ENCODE measurements around the gene DCUN1D4.

DNA sequence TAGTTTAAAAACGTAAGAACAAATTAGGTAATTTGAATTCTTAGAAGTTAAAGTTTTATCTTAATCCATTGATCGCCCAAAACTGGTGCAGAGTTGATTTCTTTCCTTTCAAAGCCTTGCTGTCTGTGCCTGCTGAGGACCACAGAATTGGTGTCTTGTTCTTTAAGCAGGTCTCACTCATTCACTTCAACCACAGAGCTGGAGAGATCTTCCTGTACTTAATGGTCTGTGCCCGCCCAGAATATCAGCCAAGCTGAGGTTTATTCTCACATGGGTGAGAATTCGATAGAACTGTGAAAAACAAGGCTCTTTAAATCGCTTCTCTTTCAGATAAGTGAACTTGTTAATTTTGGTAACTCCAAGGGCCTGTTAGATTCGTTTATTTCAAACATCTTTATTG is 31.6 kb downstream of the DCUN1D4 start:
- TF ChIP-seq POLR2AphosphoS5 (IDR thresholded peaks at IDR 0.05; ENCODE audit: low read depth, low read length): no peak
- TF ChIP-seq, protein P1, sequence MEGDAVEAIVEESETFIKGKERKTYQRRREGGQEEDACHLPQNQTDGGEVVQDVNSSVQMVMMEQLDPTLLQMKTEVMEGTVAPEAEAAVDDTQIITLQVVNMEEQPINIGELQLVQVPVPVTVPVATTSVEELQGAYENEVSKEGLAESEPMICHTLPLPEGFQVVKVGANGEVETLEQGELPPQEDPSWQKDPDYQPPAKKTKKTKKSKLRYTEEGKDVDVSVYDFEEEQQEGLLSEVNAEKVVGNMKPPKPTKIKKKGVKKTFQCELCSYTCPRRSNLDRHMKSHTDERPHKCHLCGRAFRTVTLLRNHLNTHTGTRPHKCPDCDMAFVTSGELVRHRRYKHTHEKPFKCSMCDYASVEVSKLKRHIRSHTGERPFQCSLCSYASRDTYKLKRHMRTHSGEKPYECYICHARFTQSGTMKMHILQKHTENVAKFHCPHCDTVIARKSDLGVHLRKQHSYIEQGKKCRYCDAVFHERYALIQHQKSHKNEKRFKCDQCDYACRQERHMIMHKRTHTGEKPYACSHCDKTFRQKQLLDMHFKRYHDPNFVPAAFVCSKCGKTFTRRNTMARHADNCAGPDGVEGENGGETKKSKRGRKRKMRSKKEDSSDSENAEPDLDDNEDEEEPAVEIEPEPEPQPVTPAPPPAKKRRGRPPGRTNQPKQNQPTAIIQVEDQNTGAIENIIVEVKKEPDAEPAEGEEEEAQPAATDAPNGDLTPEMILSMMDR (IDR thresholded peaks at IDR 0.05 in 2 of 3, conservative IDR thresholded peaks at IDR 0.05 in 1 of 3; ENCODE audit: borderline replicate concordance in 1 of 3, insufficient read depth in 1 of 3, low read depth in 2 of 3, low read length in 2 of 3): no peak
- no peak for TF ChIP-seq RAD21 (IDR thresholded peaks at IDR 0.05; ENCODE audit: low read depth)
- TF ChIP-seq POLR2A (IDR thresholded peaks at IDR 0.05; ENCODE audit: borderline replicate concordance, extremely low read depth, insufficient read depth, insufficient read length): no peak
- TF ChIP-seq, protein P2, sequence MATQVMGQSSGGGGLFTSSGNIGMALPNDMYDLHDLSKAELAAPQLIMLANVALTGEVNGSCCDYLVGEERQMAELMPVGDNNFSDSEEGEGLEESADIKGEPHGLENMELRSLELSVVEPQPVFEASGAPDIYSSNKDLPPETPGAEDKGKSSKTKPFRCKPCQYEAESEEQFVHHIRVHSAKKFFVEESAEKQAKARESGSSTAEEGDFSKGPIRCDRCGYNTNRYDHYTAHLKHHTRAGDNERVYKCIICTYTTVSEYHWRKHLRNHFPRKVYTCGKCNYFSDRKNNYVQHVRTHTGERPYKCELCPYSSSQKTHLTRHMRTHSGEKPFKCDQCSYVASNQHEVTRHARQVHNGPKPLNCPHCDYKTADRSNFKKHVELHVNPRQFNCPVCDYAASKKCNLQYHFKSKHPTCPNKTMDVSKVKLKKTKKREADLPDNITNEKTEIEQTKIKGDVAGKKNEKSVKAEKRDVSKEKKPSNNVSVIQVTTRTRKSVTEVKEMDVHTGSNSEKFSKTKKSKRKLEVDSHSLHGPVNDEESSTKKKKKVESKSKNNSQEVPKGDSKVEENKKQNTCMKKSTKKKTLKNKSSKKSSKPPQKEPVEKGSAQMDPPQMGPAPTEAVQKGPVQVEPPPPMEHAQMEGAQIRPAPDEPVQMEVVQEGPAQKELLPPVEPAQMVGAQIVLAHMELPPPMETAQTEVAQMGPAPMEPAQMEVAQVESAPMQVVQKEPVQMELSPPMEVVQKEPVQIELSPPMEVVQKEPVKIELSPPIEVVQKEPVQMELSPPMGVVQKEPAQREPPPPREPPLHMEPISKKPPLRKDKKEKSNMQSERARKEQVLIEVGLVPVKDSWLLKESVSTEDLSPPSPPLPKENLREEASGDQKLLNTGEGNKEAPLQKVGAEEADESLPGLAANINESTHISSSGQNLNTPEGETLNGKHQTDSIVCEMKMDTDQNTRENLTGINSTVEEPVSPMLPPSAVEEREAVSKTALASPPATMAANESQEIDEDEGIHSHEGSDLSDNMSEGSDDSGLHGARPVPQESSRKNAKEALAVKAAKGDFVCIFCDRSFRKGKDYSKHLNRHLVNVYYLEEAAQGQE (IDR thresholded peaks at IDR 0.05; ENCODE audit: low read depth): no peak
- no peak for TF ChIP-seq CEBPB (IDR thresholded peaks at IDR 0.05; ENCODE audit: low read depth)
- no peak for TF ChIP-seq EGR1 (IDR thresholded peaks at IDR 0.05; ENCODE audit: low read depth)
- TF ChIP-seq, protein P3, sequence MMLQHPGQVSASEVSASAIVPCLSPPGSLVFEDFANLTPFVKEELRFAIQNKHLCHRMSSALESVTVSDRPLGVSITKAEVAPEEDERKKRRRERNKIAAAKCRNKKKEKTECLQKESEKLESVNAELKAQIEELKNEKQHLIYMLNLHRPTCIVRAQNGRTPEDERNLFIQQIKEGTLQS (IDR thresholded peaks at IDR 0.05): no peak
- TF ChIP-seq EZH2phosphoT487 (IDR thresholded peaks at IDR 0.05; ENCODE audit: borderline replicate concordance): no peak
- no peak for TF ChIP-seq SP1 (IDR thresholded peaks at IDR 0.05; ENCODE audit: low read depth)
- no peak for TF ChIP-seq EZH2 (IDR thresholded peaks at IDR 0.05)
- no peak for TF ChIP-seq ZNF274 (IDR thresholded peaks at IDR 0.05; ENCODE audit: low read depth, low read length)
- TF ChIP-seq, protein P4, sequence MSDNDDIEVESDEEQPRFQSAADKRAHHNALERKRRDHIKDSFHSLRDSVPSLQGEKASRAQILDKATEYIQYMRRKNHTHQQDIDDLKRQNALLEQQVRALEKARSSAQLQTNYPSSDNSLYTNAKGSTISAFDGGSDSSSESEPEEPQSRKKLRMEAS (IDR thresholded peaks at IDR 0.05): no peak
- TF ChIP-seq, protein P5, sequence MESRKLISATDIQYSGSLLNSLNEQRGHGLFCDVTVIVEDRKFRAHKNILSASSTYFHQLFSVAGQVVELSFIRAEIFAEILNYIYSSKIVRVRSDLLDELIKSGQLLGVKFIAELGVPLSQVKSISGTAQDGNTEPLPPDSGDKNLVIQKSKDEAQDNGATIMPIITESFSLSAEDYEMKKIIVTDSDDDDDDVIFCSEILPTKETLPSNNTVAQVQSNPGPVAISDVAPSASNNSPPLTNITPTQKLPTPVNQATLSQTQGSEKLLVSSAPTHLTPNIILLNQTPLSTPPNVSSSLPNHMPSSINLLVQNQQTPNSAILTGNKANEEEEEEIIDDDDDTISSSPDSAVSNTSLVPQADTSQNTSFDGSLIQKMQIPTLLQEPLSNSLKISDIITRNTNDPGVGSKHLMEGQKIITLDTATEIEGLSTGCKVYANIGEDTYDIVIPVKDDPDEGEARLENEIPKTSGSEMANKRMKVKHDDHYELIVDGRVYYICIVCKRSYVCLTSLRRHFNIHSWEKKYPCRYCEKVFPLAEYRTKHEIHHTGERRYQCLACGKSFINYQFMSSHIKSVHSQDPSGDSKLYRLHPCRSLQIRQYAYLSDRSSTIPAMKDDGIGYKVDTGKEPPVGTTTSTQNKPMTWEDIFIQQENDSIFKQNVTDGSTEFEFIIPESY (IDR thresholded peaks at IDR 0.05; ENCODE audit: extremely low read depth, insufficient replicate concordance, low read length): no peak
